ENCODE results near the gene LBX2. TPM values are rescaled to one million over a fixed set of nuclear protein-coding genes. Genes with fewer than 3 reads are reported as not detected.
A peak's percentile ranks its signal among the peaks of the same experiment; 100 is the strongest.

LBX2 gene
- total and polyA plus RNA-seq, 9 of the 15 experiments (the other 6 are each of a cell fraction or from before 2014, with no cell fraction given): 0.39 to 6.2 (median 1.8) TPM; not detected in 1

- H2AFZ ChIP-seq (ENCODE audit: low read depth, low read length): no peak overlapping the region
- no peaks in the 10 kb centered on the region for H3K36me3 ChIP-seq (ENCODE audit: control insufficient read depth, insufficient read depth, low read length)
- H3K9me3 ChIP-seq (replicated peaks; ENCODE audit: control insufficient read depth, insufficient read depth, low read depth, low read length): no peaks in the 10 kb centered on the region
- in situ Hi-C loops (cut with MboI): no loop called here
- H3K4me2 ChIP-seq (ENCODE audit: insufficient read depth, low read length): no peak overlapping the region
- H3K9ac ChIP-seq (ENCODE audit: insufficient read depth in 1 of 2, low read depth in 2 of 2, low read length in 2 of 2): no peak overlapping the region
- POLR2A ChIA-PET: interaction anchor here (0.5 to 3.8 kb wide), 2 partner anchors 12 to 81 kb away, joined by 3 to 17 read pairs; no protein-coding TSS in a partner anchor
- intact Hi-C loops (cut with micrococcal nuclease): no loop called here
- no peak overlapping the region for H3K27ac ChIP-seq (ENCODE audit: extremely low read depth, low read depth, low read length)
- no TSS peak for BruUV-seq (replicated peaks)
- 21% methylated on average over 3 of the region's 3 CpGs for WGBS (ENCODE audit: insufficient coverage, low coverage, missing lambda C conversion rate)
- peaks cover 18 to 37% of the 10 kb centered on the region in 2 experiments for H3K4me1 ChIP-seq (replicated peaks in 1 of 2; ENCODE audit: control insufficient read depth in 2 of 2, insufficient read depth in 2 of 2, low read length in 2 of 2)
- CTCF ChIA-PET (ENCODE audit: low intra/inter-chr PET ratio): interaction anchor here (1.2 kb wide), 1 partner anchor 61 kb away, joined by 4 read pairs; the partner anchor contains the start of genes CCDC142 and TTC31
- peaks cover 1% of the 10 kb centered on the region; the same call in 1 of the 3 replicates for H3K79me2 ChIP-seq (ENCODE audit: control insufficient read depth, insufficient read depth, low read length)
- DNase-seq (ENCODE audit: extremely low read depth in 1 of 4, low spot score in 3 of 4): peak in 2 of 4 experiments; percentile 32 to 35
- FAIRE-seq: no peak
- H3K27me3 ChIP-seq (ENCODE audit: control insufficient read depth in 2 of 2, insufficient read depth in 2 of 2, low read length in 2 of 2): no peaks in the 10 kb centered on the region
- no peaks in the 10 kb centered on the region for H4K20me1 ChIP-seq (replicated peaks; ENCODE audit: control insufficient read depth, insufficient read depth, low read length)
- 0 out of 3 replicates have a peak, but pooled peaks have one; percentile 14 for ATAC-seq
- no peaks in the 10 kb centered on the region for H3K9me1 ChIP-seq (ENCODE audit: control insufficient read depth, insufficient read depth, low read length)
- no peak overlapping the region for H3K4me3 ChIP-seq
- TF ChIP-seq RAD21 (CRISPR knock-in tag; conservative IDR thresholded peaks at IDR 0.05 in 1 of 2, IDR thresholded peaks at IDR 0.05 in 1 of 2) (peak in 1 of 2 experiments; percentile 49; a peak in 2 of 4 replicates), REST (IDR thresholded peaks at IDR 0.05; ENCODE audit: borderline replicate concordance) (peak; percentile 15; the same call in 1 of the 2 replicates), REST (CRISPR knock-in tag; IDR thresholded peaks at IDR 0.05; ENCODE audit: low read depth) (no peak), NONO (IDR thresholded peaks at IDR 0.05; ENCODE audit: low read depth in 2 of 2, low read length in 1 of 2) (no peak), ERF (CRISPR knock-in tag; IDR thresholded peaks at IDR 0.05) (no peak), ZNF23 (CRISPR knock-in tag; IDR thresholded peaks at IDR 0.05) (no peak), MYNN (IDR thresholded peaks at IDR 0.05) (no peak), MYNN (CRISPR knock-in tag; IDR thresholded peaks at IDR 0.05) (no peak), KDM1A (IDR thresholded peaks at IDR 0.05) (no peak), TARDBP (IDR thresholded peaks at IDR 0.05) (no peak), PYGO2 (tag; IDR thresholded peaks at IDR 0.05) (no peak), CTCF (IDR thresholded peaks at IDR 0.05 in 2 of 3, conservative IDR thresholded peaks at IDR 0.05 in 1 of 3; ENCODE audit: insufficient read depth in 2 of 3, low read depth in 1 of 3, low read length in 3 of 3) (peak; percentile 15 to 44 (median 24); a peak in 3 of 6 replicates), ZKSCAN1 (IDR thresholded peaks at IDR 0.05; ENCODE audit: low read depth, low read length) (no peak)
These were observed 45.2 kb upstream of the LBX2 start for GRCh38 chr2:74544634-74545033.

All from K562 (cell line).